Erythroblast (primary cell): ENCODE data around the gene EBLN2.

Experiments
- GATA1 ChIP-seq: IDR thresholded peaks from 2 replicates; pipeline ENCODE4 v1.6.1; 2011; ENCODE audit warnings: low read depth, mild to moderate bottlenecking, control low read depth, low read length, moderate library complexity
- POLR2A ChIP-seq: IDR thresholded peaks from 2 replicates; pipeline ENCODE4 v1.6.1; 2011; ENCODE audit warnings: mild to moderate bottlenecking, low read length

GRCh38 chr3:73069187-73069586 lies 7.7 kb downstream of the EBLN2 start:
- no peak for TF ChIP-seq POLR2A
- no peak for TF ChIP-seq GATA1
